22Rv1 (cell line): ENCODE data around the gene FOXO1.

Experiments
- ZFX ChIP-seq: fragments of 450-650 bp; IDR thresholded peaks from 2 replicates; pipeline ENCODE4 v1.6.1; 2017; ENCODE audit warnings: antibody characterized with exemption, borderline replicate concordance
- TF ChIP-seq, protein P1 (sequence below): fragments of 450-650 bp; IDR thresholded peaks from 2 replicates; pipeline ENCODE4 v1.5.1; 2017; ENCODE audit warnings: mild to moderate bottlenecking

DNA sequence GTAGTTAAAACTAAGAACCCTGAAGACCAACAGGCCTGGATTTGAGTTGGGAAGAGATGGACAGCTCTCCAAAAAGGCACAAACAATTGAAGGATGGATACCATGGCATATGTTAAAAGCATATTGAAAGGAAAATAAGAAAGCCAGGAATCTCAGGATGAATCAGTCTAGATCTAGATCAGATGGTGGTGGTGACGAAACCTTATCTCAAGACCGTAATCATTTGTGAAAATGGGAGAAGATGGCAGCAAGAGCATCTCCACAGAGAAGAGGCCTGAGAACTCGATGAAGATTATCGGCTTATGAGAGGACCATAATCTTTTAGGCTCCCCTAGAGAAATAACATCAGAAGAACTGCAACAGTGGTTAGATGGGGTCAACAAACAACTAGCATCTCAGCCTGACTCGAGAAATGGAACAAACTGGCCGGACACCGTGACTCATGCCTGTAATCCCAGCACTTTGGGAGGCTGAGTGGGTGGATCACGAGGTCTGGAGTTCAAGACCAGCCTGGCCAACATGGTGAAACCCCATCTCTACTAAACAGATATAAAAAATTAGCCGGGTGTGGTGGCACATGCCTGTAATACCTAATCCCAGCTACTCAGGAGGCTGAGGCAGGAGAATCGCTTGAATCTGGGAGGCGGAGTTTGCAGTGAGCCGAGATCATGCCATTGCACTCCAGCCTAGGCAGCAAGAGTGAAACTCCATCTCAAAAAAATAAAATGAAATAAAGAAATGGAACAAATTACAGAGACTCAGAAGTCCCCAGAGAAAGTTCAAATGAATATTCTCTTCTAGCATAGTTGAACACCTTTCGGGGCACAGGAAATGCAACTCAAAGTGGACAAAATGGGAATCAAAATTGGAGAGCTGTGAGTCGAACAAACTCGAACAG is 47.6 kb downstream of the FOXO1 start:
- TF ChIP-seq, protein P1, sequence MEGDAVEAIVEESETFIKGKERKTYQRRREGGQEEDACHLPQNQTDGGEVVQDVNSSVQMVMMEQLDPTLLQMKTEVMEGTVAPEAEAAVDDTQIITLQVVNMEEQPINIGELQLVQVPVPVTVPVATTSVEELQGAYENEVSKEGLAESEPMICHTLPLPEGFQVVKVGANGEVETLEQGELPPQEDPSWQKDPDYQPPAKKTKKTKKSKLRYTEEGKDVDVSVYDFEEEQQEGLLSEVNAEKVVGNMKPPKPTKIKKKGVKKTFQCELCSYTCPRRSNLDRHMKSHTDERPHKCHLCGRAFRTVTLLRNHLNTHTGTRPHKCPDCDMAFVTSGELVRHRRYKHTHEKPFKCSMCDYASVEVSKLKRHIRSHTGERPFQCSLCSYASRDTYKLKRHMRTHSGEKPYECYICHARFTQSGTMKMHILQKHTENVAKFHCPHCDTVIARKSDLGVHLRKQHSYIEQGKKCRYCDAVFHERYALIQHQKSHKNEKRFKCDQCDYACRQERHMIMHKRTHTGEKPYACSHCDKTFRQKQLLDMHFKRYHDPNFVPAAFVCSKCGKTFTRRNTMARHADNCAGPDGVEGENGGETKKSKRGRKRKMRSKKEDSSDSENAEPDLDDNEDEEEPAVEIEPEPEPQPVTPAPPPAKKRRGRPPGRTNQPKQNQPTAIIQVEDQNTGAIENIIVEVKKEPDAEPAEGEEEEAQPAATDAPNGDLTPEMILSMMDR, result no peak
- TF ChIP-seq ZFX, result no peak
